Measurements from ENCODE around the gene ISOC2.

Gene ISOC2

GRCh38 chr19:55489711-55490477 lies 28.5 kb upstream of the ISOC2 start:
- DNase-seq: no peak

GRCh38 chr19:55488986-55489710 lies 27.7 kb upstream of the ISOC2 start:
- no peak for DNase-seq

- DNase-seq: peak; percentile 11
Measured at GRCh38 chr19:55487924-55488687, 26.7 kb upstream of the ISOC2 start, which contains the start of gene SSC5D. Gene SSC5D (plus strand): TSS chr19:55488436. CDS start chr19:55488590, 154 bp downstream.

DNA sequence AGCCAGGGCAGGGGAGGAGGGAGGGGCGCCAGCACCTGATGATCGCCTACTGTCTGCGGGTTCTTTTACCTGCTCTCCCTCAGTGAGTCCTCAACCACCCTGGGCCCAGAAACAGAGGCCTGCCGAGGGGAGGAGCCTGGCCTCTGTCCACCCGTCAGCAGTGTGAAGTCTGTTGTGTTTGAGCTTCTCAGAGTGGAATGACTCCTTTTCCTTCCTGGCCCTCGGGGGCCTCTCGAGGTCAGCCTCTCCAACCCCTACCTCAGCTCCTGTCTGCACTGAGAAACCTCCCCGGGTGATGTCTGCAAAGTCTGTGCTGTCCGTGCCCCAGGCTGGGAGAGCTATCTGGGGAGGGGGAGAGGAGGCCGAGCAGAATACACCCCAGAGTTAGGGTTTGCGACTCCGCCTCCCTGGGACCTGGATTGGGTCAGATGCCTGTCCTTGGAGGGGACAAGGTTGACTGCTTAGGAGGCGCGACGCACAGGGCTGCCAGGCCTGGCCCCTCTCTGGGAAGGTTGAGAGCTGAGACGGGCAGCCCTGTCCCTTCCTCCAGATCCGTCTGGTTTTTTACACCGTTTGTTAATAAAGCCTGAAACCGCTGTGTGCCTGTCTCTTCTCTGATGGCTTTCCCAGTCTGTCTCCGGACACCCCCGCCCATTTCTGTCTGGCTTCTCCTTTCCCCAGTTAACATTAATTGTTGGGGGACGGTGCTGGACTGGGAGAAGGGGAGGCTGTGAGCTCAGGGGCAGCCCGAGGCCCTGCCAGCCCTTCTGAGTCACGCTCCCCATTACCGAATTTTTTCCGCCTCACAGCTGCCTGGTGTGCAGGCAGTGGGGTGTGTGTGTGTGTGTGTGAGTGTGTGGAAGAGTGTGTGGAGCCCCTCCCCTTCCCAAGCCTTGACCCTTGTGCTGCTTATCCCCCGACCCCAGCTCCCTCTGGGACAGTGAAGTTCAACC lies 25.8 kb upstream of the ISOC2 start:
- no peak for DNase-seq

DNA sequence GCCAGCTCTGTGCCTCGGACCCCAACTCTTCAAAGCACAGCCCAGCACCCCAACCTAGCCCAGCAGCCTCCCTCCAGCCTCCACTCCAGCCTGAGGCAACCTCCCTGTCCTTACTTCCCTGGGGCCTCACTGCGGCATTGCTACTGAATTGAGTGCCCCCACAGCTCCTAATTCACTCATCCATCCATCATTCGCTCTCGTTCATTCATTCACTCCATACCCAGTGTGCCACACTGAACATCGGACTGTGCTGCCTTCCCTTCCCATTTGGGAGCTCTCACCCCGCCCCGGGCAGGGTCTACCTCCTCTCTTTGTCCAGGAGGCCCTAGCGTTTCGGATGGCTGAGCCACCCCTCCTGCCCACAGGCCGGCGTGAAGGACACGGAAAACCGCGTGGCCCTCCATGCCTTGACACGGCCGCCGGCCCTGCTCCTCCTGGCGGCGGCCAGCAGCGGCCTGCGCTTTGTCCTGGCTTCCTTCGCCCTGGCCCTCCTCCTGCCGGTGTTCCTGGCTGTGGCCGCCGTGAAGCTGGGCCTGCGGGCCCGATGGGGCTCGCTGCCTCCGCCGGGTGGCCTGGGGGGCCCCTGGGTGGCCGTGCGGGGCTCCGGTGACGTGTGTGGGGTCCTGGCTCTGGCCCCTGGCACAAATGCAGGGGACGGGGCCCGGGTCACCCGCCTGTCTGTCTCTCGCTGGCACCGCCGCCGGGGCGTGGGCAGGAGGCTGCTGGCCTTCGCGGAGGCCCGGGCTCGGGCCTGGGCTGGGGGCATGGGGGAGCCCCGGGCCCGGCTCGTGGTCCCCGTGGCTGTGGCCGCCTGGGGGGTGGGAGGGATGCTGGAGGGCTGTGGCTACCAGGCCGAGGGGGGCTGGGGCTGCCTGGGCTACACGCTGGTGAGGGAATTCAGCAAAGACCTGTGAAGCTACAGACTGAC lies 24.9 kb upstream of the ISOC2 start:
- DNase-seq: no peak

- DNase-seq: no peak
Measured at GRCh38 chr19:55485439-55486011, 24.1 kb upstream of the ISOC2 start.

GRCh38 chr19:55484593-55485438 lies 23.4 kb upstream of the ISOC2 start, which contains the start of gene NAT14:
Gene NAT14 (plus strand): TSS chr19:55485188. CDS start chr19:55485709, 521 bp downstream.
- DNase-seq: peak; percentile 42

DNA sequence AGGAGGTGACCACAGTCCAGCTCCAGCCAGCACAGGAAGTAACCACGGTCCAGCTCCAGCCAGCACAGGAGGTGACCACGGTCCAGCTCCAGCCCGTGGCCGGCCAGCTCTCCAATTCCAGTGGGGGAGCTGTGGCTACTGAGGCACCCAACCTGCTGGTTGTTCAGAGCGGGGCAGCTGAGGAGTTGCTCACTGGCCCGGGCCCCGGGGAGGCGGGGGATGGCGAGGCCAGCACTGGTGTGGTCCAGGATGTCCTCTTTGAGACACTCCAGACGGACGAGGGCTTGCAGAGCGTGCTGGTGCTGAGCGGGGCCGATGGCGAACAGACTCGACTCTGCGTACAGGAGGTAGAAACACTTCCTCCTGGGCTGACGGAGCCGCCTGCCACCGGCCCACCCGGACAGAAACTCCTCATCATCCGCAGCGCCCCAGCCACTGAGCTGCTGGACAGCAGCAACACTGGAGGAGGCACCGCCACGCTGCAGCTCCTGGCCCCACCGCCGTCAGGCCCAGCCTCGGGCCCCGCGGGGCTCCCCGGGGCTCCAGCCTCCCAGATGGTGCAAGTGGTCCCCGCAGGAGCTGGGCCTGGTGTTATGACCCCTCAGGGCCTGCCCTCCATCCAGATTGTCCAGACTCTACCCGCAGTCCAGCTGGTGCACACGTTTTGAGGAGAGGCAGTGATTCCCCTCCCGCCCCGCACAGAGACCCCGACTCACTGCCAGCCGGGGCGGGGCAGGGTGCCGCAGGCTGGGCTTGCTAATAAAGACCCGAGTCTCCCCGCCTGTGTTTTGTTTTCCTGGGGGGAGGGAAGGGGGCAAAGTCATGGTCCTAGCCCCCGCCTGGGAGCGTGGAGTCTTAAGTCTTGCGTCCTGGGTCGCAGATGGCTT lies 22.5 kb upstream of the ISOC2 start:
- no peak for DNase-seq

- DNase-seq: no peak
Measured at GRCh38 chr19:55482967-55483705, 21.7 kb upstream of the ISOC2 start.

DNA sequence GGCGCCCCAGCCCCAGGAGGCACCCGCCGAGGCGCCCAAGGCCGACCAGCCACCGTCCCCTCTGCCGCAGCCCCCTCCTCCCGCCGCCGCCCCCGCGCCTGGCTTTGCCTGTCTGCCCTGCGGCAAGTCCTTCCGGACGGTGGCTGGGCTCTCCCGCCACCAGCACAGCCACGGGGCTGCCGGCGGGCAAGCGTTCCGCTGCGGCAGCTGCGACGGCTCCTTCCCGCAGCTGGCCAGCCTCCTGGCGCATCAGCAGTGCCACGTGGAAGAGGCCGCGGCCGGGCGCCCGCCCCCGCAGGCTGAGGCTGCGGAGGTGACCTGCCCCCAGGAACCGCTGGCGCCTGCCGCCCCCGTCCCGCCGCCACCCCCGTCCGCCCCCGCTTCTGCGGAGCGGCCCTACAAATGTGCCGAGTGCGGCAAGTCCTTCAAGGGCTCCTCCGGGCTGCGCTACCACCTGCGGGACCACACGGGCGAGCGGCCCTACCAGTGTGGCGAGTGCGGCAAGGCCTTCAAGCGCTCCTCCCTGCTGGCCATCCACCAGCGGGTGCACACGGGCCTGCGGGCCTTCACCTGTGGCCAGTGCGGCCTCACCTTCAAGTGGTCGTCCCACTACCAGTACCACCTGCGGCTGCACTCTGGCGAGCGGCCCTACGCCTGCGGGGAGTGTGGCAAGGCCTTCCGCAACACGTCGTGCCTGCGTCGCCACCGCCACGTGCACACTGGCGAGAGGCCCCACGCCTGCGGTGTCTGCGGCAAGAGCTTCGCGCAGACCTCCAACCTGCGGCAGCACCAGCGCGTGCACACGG lies 20.9 kb upstream of the ISOC2 start:
- DNase-seq: no peak

- no peak for DNase-seq
Measured at GRCh38 chr19:55481794-55482155, 20.3 kb upstream of the ISOC2 start.

DNA sequence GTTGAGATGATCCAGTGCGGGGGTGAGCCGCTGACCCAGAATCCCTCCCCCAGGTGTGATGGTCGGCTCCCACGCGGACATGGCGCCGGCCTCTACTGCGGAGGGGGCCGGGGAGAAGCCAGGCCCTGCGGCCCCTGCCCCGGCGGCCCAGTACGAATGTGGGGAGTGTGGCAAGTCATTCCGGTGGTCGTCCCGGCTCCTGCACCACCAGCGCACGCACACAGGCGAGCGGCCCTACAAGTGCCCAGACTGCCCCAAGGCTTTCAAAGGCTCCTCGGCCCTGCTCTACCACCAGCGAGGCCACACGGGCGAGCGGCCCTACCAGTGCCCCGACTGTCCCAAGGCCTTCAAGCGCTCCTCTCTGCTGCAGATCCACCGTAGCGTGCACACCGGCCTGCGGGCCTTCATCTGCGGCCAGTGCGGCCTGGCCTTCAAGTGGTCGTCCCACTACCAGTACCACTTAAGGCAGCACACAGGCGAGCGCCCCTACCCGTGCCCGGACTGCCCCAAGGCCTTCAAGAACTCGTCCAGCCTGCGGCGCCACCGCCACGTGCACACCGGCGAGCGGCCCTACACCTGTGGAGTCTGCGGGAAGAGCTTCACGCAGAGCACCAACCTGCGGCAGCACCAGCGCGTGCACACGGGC lies 19.8 kb upstream of the ISOC2 start:
- DNase-seq: no peak

DNA sequence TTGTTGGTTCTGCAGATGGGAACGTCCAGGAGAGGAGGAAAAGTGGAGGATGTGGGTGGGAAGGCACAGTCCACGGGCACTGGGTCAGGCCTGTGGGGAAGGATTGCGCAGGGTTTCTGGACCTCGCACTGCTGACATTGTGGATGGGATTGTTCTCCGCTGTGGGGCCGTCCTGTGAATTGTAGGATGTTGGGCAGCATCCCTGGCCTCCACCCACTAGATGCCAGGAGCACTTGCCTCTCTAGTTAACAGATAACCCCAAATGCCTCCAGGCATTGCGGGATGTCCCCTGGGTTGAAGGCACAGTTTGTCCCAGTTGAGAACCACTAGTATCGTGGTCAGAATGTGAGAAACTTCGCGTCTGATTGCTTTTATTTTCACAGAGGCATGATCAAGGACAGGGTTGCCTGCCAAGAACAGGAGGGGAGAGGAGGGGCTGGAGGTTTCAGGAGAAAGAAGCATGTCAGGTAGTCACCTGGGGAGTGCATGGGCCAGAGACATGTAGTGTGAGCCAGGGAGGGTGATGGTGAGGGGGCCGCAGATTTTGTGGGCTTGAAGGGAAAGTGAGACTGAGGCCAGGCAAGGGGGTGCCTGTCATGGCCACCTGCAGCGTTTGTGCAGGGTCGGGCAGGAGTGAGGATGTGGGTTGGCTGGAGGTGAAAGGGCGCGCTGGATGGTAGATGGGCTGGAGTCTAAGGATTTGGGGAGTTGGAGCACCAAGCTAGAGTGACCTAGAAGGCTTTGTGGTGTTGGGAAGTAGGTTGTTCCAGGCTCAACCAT lies 18.2 kb upstream of the ISOC2 start:
- DNase-seq: no peak

DNA sequence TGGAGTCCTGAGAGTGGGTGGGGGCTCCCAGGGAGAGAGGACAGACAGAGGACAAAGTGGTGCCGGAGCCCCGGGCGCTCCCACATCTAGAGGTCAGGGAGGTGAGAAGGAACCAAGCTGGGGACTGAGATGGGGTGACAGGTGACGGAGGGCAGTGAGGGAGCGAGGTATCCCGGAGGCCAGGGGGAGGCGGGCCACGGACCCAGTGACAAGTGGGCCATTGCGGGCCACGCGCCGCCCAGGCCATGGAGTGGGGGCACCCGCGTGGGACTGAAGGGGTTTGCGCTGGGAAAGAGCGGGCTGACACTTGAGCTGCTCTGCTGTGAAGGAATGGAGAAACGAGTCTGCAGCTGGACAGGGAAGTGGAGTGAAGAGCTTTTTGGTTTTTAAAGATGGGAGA lies 17.6 kb upstream of the ISOC2 start:
- DNase-seq: no peak

DNA sequence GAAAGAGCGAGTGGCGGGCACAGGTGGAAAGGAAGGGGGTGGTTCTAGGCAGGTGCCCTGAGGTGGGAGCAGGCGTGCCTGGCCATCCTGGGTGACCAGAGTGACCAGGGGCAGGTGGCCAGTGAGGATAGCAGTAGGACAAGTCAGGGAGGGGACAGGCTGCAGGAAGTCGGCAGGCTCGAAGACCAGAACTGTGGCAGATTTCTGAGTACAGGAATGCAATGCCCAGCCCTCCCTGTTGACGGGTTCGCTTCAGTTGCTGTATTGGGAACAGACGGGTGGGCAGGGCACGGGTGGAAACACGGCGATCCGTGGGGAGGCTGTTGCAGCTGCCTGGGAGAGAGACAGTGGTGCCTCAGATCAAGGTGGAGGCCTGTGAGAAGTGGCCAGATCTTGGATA lies 16.9 kb upstream of the ISOC2 start:
- DNase-seq: no peak

DNA sequence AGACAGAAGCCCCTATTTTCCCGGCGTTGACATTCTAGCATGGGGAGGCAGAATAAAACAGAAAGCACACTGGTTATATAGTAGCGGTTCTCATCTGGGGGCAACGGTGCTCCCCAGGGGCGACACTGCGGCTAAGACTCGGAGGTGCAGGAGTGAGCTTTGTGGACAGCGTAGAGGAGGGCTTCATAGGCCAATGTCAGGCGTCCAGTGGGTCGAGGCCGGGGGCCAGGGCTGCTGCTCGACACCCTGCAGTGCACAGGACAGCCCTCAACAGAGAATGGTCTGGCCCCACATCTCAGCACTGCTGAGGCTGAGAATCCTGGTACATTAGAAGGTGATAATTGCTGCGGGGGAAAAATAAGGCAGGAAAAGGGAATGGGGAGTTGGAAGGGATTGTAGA lies 16.5 kb upstream of the ISOC2 start:
- no peak for DNase-seq
